GM18870 (cell line): ENCODE measurements around the gene TEX54.
"Not testable (repeated sequence)": the region's sequence is repeated elsewhere in the genome, so short reads cannot be mapped to it uniquely, and the experiment has no call there.

Experiments
- ATAC-seq: cut with Tn5 transposase; IDR thresholded peaks from one replicate; pipeline ENCODE4 v1.9.1; 2021; ENCODE audit warnings: moderate library complexity; ENCODE audit not compliant: unreplicated experiment

The TEX54 gene

GRCh38 chr11:62832336-62833234 is at the start of gene TEX54:
TEX54 (minus strand) TSS chr11:62832841.
- ATAC-seq: no peak

GRCh38 chr11:62882431-62882749 is 49.7 kb upstream of the TEX54 start:
- no peak for ATAC-seq

GRCh38 chr11:62881579-62882430 is 49.2 kb upstream of the TEX54 start:
- peak; percentile 30 for ATAC-seq

GRCh38 chr11:62880803-62881578 is 48.4 kb upstream of the TEX54 start, which contains the start of gene SLC3A2:
SLC3A2 (plus strand) TSS chr11:62880896; CDS start chr11:62881024, 128 bp downstream.
- ATAC-seq: peak; percentile 68

GRCh38 chr11:62880231-62880802 is 47.7 kb upstream of the TEX54 start:
- peak; percentile 7 for ATAC-seq

DNA sequence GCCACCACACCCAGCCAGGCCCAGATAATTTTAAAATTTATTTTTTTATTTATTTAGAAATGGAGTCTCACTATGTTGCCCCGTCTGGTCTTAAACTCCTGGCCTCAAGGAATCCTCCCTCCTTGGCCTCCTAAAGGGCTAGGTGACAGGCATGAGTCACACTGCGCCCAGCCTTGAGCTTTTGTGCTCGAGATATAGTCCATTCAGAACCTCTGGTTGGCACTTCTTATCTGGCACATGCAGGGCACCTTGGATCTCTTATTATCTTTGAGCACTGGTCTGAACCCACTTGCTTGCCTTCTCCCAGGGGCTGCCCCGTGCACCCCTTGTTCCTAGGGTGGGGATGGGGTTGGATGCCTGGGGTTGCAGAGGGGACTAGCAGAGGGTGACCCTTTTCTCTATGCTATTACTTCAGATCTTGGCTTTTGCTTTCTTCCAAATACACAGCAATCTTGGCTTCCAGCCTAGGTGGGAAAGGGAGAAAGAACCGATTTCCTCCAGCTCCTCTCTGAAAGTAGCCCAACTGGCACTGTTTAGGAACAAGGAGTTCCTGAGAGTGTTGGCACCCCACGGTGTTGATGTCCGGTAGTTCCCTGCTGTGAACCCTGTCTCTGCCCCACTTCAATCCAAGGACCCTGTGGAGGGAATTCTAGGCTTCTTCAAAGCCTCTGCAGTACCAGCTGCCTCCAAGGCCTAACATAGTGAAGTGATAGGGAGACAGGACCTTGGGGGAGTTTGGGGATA is 46.8 kb upstream of the TEX54 start:
- ATAC-seq: no peak

- no peak for ATAC-seq
These were observed 44.1 kb upstream of the TEX54 start for GRCh38 chr11:62876712-62877111.

DNA sequence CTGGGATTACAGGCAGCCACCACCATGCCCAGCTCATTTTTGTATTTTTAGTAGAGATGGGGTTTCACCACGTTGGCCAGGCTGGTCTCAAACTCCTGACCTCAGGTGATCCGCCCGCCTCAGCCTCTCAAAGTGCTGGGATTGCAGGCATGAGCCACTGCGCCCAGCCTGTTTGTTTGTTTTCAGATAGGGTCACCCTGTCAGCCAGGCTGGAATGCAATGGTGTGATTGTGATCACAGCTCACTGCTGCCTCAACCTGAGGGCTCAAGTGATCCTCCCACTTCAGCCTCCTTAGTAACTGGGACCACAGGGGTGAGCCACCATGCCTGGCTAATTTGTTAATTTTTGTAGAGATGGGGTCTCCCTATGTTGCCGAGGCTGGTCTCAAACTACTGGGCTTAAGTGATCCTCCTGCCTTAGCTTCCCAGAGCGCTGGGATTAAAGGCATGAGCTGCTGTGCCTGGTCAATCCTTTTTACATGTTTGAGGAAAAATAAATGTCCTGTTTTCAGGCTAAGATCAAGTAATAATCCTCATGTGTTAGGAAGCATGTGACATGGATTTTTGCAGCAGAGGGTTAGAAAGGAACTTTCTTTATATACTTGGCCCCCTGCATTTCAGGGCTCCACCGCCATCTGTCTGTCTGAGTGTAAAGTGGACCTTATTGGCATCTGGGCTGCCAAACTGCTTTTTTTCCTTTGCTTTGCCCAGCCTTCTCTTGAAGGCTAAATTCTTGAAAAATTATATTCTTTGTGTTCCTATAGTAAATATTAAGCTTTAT is 43.2 kb upstream of the TEX54 start:
- no peak for ATAC-seq

- ATAC-seq: no peak
These were observed 42.2 kb upstream of the TEX54 start for GRCh38 chr11:62874851-62875250.

DNA sequence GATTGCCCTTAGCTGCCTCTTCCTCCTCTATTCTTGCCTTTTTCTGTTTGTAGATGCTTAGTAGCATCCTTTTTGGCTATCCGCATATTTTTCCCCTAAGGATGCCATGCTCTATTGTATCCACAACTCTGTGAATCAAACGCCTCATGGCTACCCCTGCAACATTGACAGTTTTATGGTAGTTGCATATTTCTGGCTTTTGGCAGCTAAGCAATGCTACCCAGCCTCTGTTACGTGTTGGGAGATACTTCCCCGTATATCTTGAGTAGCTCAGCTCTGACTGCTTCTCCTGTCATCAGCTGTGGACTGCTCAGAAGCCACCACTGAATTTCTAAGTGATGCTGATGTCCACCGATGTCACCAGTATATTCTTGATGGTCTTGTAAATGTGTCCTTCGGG is 33.0 kb upstream of the TEX54 start:
- ATAC-seq: no peak

- no peak for ATAC-seq
These were observed 31.2 kb upstream of the TEX54 start for GRCh38 chr11:62863687-62864335.

DNA sequence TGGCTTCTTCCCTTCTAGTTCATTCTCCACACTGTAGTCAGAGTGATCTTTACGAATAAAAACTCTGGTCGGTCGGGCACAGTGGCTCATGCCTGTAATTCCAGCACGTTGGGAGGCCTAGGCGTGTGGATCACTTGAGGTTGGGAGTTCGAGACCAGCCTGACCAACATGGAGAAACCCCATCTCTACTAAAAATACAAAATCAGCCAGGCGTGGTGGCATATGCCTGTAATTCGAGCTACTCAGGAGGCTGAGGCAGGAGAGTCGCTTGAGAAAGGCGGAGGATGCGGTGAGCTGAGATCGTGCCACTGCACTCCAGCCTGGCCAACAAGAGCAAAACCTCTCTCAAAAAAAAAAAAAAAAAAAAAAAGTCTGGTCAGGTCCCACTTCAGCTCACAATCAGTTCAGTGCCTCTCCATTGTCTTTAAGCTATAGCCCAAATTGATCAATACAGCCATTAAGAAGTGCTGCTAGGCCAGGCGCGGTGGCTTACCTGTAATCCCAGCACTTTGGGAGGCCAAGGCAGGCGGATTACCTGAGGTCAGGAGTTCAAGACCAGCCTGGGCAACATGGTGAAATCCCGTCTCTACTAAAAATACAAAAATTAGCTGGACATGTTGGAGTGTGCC is 29.0 kb upstream of the TEX54 start:
- ATAC-seq: not testable (repeated sequence)

DNA sequence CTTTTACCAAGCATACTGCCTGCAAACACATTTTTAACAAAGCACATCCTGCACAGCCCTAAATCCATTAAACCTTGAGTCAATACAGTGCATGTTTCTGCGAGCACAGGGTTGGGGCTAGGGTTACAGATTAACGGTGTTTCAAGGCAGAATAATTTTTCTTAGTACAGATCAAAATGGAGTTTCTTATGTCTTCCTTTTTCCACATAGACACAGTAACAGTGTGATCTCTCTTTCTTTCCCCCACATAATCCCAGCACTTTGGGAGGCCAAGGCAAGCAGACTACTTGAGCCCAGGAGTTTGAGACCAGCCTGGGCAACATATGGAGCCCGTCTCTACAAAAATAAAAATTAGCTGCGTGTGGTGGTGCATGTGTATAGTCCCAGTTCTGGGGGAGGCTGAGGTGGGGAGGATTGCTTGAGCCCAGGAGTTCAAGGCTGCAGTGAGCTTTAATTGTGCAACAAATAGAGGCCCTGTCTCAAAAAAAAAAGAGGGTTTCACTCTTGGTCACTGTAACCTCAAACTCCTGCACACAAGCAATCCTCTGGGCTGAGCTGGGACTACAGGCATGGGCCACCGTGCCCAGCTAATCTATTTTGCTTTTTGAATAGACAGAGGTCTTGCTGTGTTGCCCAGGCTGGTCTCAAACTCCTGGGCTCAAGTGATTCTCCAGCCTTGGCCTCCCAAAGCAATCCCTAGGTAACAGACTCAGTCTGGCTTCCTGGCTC is 28.4 kb upstream of the TEX54 start:
- no peak for ATAC-seq

DNA sequence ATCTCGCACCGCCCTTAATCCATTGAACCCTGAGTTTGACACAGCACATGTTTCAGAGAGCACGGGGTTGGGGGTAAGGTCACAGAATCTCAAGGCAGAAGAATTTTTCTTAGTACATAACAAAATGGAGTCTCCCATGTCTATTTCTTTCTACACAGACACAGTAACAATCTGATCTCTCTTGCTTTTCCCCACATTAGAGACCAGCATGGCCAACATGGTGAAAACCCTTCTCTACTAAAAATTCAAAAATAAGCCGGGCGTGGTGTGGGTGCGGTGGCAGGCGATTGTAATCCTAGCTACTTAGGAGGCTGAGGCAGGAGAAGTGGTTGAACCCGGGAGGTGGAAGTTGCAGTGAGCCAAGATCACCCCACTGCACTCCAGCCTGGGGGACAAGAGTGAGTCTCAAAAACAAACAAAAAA is 26.7 kb upstream of the TEX54 start:
- ATAC-seq: not testable (repeated sequence)

- no peak for ATAC-seq
These were observed 25.6 kb upstream of the TEX54 start for GRCh38 chr11:62858201-62858600.

GRCh38 chr11:62857541-62857982 is 24.9 kb upstream of the TEX54 start:
- no peak for ATAC-seq

DNA sequence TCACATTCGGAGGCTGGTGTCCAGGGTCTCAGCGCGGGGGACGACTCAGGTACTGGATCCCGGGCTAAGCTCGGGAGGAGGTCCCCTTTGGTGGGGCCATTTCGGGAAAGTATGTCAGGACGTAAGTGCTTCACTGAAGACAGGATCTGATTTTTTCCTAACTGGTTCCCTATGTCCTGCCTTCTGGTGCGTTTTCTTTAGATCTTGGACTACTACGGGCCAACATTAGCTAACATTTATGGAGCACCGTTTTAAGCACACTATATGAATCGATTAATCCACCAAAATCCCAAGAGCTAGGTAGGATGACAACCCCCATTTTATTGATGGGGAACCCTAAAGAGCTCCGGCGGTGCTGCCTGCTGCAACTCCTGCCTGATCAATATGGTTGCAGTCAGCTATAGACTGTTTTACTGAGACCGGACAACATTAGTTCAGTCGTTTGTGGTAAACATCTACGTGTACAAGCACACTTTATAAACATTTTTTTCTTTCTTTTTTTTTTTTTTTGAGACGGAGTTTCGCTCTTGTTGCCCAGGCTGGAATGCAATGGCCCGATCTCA is 23.8 kb upstream of the TEX54 start:
- ATAC-seq: no peak
